IgD-negative memory B cell (primary cell): ENCODE results near the gene MOCOS. TPM values are rescaled to one million over a fixed set of nuclear protein-coding genes. Genes with fewer than 3 reads are reported as not detected.

Experiments
- H3K27ac Mint-ChIP-seq, 3 donors: one replicate each; pipeline ENCODE4 v1.8.0; 2020 to 2022; ENCODE audit warnings: mild to moderate bottlenecking in 3 of 3, mixed read lengths in 3 of 3, moderate library complexity in 1 of 3
- H3K27me3 Mint-ChIP-seq: one replicate; pipeline ENCODE4 v1.8.0; 2021; ENCODE audit warnings: mixed read lengths
- H3K36me3 Mint-ChIP-seq: one replicate; pipeline ENCODE4 v1.8.0; 2020; ENCODE audit warnings: mild to moderate bottlenecking, mixed read lengths
- H3K4me1 Mint-ChIP-seq, 3 donors: one replicate each; pipeline ENCODE4 v1.8.0; 2020 to 2022; ENCODE audit warnings: mixed read lengths in 3 of 3, mild to moderate bottlenecking in 1 of 3
- H3K4me3 Mint-ChIP-seq, 4 donors: one replicate each; pipeline ENCODE4 v1.8.0; 2020 to 2022; ENCODE audit warnings: mild to moderate bottlenecking in 4 of 4, mixed read lengths in 4 of 4, moderate library complexity in 3 of 4
- H3K9me3 Mint-ChIP-seq, 3 donors: one replicate each; pipeline ENCODE4 v1.8.0; 2020 to 2021; ENCODE audit warnings: mixed read lengths in 3 of 3, mild to moderate bottlenecking in 1 of 3
- polyA plus RNA-seq: library from polyadenylated mRNA; unstranded; fragments of 300-500 nt; fragmentation: Illumina TruSeq; gene quantifications from one replicate; pipeline ENCODE4 v1.2.3, GENCODE V29; 2021

MOCOS gene
- polyA plus RNA-seq, 1 donor from 2014 or later: 0.13 TPM

- H3K9me3 Mint-ChIP-seq: no peaks in the 10 kb centered on the region
- H3K4me3 Mint-ChIP-seq: no peak overlapping the region
- no peak overlapping the region for H3K27ac Mint-ChIP-seq
- H3K4me1 Mint-ChIP-seq: no peaks in the 10 kb centered on the region
- no peaks in the 10 kb centered on the region for H3K36me3 Mint-ChIP-seq
- peaks cover 36% of the 10 kb centered on the region for H3K27me3 Mint-ChIP-seq
Measured at GRCh38 chr18:36307513-36307912, 120.2 kb downstream of the MOCOS start.

GRCh38 chr18:36308711-36309435 lies 121.6 kb downstream of the MOCOS start:
- no peak overlapping the region for H3K27ac Mint-ChIP-seq
- H3K27me3 Mint-ChIP-seq: peaks cover 32% of the 10 kb centered on the region
- no peaks in the 10 kb centered on the region for H3K4me1 Mint-ChIP-seq
- no peaks in the 10 kb centered on the region for H3K9me3 Mint-ChIP-seq
- H3K4me3 Mint-ChIP-seq: no peak overlapping the region
- no peaks in the 10 kb centered on the region for H3K36me3 Mint-ChIP-seq

GRCh38 chr18:36309436-36310391 lies 122.4 kb downstream of the MOCOS start:
- Mint-ChIP-seq H3K27me3 (peaks cover 32% of the 10 kb centered on the region), H3K36me3 (no peaks in the 10 kb centered on the region), H3K27ac (no peak overlapping the region), H3K4me3 (no peak overlapping the region), H3K9me3 (no peaks in the 10 kb centered on the region), H3K4me1 (no peaks in the 10 kb centered on the region)

- H3K36me3 Mint-ChIP-seq: no peaks in the 10 kb centered on the region
- H3K4me1 Mint-ChIP-seq: no peaks in the 10 kb centered on the region
- H3K4me3 Mint-ChIP-seq: no peak overlapping the region
- H3K9me3 Mint-ChIP-seq: no peaks in the 10 kb centered on the region
- H3K27ac Mint-ChIP-seq: no peak overlapping the region
- peaks cover 27% of the 10 kb centered on the region for H3K27me3 Mint-ChIP-seq
Measured at GRCh38 chr18:36311026-36311570, 123.8 kb downstream of the MOCOS start.

- Mint-ChIP-seq H3K36me3 (no peaks in the 10 kb centered on the region), H3K27me3 (peaks cover 18% of the 10 kb centered on the region)
Measured at GRCh38 chr18:36312806-36313395, 125.6 kb downstream of the MOCOS start.

GRCh38 chr18:36314098-36314497 lies 126.8 kb downstream of the MOCOS start:
- Mint-ChIP-seq H3K36me3 (no peaks in the 10 kb centered on the region), H3K9me3 (peaks cover 1 to 15% (median 12%) of the 10 kb centered on the region in 3 donors), H3K4me1 (no peaks in the 10 kb centered on the region), H3K27ac (no peak overlapping the region), H3K4me3 (no peak overlapping the region), H3K27me3 (peaks cover 15% of the 10 kb centered on the region)

More at GRCh38 chr18:36312806-36313395, 125.6 kb downstream of the MOCOS start:
- Mint-ChIP-seq H3K9me3 (peaks cover 1 to 5% (median 2%) of the 10 kb centered on the region in 3 donors), H3K4me1 (no peaks in the 10 kb centered on the region), H3K27ac (no peak overlapping the region), H3K4me3 (no peak overlapping the region)

- peaks cover 16% of the 10 kb centered on the region for H3K27me3 Mint-ChIP-seq
Measured at GRCh38 chr18:36314754-36315153, 127.5 kb downstream of the MOCOS start.

GRCh38 chr18:36315736-36316135 lies 128.4 kb downstream of the MOCOS start:
- peaks cover 18% of the 10 kb centered on the region for H3K27me3 Mint-ChIP-seq
- H3K27ac Mint-ChIP-seq: no peak overlapping the region
- no peaks in the 10 kb centered on the region for H3K4me1 Mint-ChIP-seq
- H3K9me3 Mint-ChIP-seq: peaks cover 1 to 23% (median 12%) of the 10 kb centered on the region in 3 donors
- H3K36me3 Mint-ChIP-seq: no peaks in the 10 kb centered on the region
- no peak overlapping the region for H3K4me3 Mint-ChIP-seq

More at GRCh38 chr18:36314754-36315153, 127.5 kb downstream of the MOCOS start:
- Mint-ChIP-seq H3K36me3 (no peaks in the 10 kb centered on the region), H3K4me1 (no peaks in the 10 kb centered on the region), H3K4me3 (no peak overlapping the region), H3K9me3 (peaks cover 1 to 22% (median 12%) of the 10 kb centered on the region in 3 donors), H3K27ac (no peak overlapping the region)

GRCh38 chr18:36316246-36316645 lies 128.9 kb downstream of the MOCOS start:
- Mint-ChIP-seq H3K27me3 (peaks cover 18% of the 10 kb centered on the region), H3K9me3 (peaks cover 1 to 23% (median 12%) of the 10 kb centered on the region in 3 donors), H3K27ac (no peak overlapping the region), H3K36me3 (no peaks in the 10 kb centered on the region), H3K4me1 (no peaks in the 10 kb centered on the region), H3K4me3 (no peak overlapping the region)

Other genes with a start within 250 kb of the MOCOS start
- gene RPRD1A, start 119.9 kb upstream of the MOCOS start, polyA plus RNA-seq: 15.6 TPM
- gene SLC39A6, start 58.2 kb upstream of the MOCOS start, polyA plus RNA-seq: 24.3 TPM
- 64.5 TPM for gene ELP2, start 57.6 kb upstream of the MOCOS start, polyA plus RNA-seq
- not detected for gene FHOD3, start 110.2 kb downstream of the MOCOS start, polyA plus RNA-seq